Activated CD8-positive, alpha-beta T cell treated with anti-CD3 and anti-CD28 coated beads, Interleukin-2, amount 10 ng/mL, durations not matched to agents 7 days and 5 days (primary cell): ENCODE measurements around the gene SALL2. TPM values are rescaled to one million over a fixed set of nuclear protein-coding genes. Genes with fewer than 3 reads are reported as not detected.

ENCODE experiments used
- ATAC-seq: fragments of 150-1000 bp; cut with Tn5 transposase; one replicate; pipeline ENCODE4 v1.10.0; 2021; ENCODE audit warnings: moderate library complexity
- CTCF ChIA-PET: fragments of 350-600 bp; sonication (Branson Sonifier 250); formaldehyde crosslinking; loops from one replicate; lab custom pipeline; 2021; ENCODE audit warnings: antibody characterized with exemption; lab: Charles Lee
- POLR2A ChIA-PET: fragments of 350-600 bp; sonication (Branson Sonifier 250); formaldehyde crosslinking; loops from one replicate; lab custom pipeline; 2021; ENCODE audit warnings: antibody characterized with exemption; lab: Charles Lee
- DNase-seq: peaks from one replicate; pipeline ENCODE4 v3.0.0-alpha.2; 2020
- H3K27ac Mint-ChIP-seq: one replicate; pipeline ENCODE4 v1.8.0; 2021; ENCODE audit warnings: mild to moderate bottlenecking, mixed read lengths
- H3K27me3 Mint-ChIP-seq: one replicate; pipeline ENCODE4 v1.8.0; 2021; ENCODE audit warnings: low read depth, mixed read lengths
- H3K36me3 Mint-ChIP-seq: one replicate; pipeline ENCODE4 v1.8.0; 2021; ENCODE audit warnings: low read depth, mixed read lengths
- H3K4me1 Mint-ChIP-seq: one replicate; pipeline ENCODE4 v1.8.0; 2021; ENCODE audit warnings: low read depth, mixed read lengths
- H3K4me3 Mint-ChIP-seq: one replicate; pipeline ENCODE4 v1.8.0; 2021; ENCODE audit warnings: mild to moderate bottlenecking, mixed read lengths
- H3K9me3 Mint-ChIP-seq: one replicate; pipeline ENCODE4 v1.8.0; 2022; ENCODE audit warnings: mixed read lengths; ENCODE audit not compliant: insufficient read depth
- total RNA-seq, 2 experiments: library from RNA; stranded (reverse); gene quantifications; one replicate each; pipeline ENCODE4 v1.2.3, GENCODE V29; 2021

The SALL2 gene
- total RNA-seq, 2 experiments from 2014 or later = 1.9 to 2.0 TPM

DNA sequence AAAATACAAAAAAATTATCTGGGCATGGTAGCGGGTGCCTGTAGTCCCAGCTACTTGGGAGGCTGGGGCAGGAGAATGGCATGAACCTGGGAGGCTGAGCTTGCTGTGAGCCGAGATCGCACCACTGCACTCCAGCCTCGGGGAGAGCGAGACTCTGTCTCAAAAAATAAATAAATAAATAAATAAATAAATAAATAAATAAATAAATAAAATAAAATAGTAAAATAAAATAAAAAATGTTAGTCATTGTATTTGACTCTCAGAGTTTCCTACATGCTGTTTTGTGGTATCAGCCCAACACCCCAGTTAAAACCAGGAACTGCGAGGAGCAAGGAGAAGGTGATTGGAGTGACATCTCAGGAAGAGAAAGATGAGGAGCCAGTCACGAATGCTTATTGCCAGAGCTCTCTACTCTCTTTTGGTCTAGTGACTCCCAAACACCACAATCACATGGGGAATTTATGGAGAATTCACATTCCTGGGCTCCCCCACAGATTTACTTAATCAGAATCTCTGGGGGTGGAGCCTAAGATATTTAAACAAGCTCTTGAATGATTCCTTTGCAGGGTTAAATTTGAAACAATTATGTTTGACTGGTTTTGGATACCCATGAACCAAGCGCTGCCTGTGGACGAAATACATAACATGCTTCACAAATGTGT lies 15.4 kb upstream of the SALL2 start:
- POLR2A ChIA-PET = no interaction called here
- H3K4me1 Mint-ChIP-seq = peaks cover 5% of the 10 kb centered on the region
- H3K27ac Mint-ChIP-seq = no peak overlapping the region
- CTCF ChIA-PET = interaction anchor here (0.6 to 1.4 kb wide), 2 partner anchors 43 to 1453 kb away, joined by 3 read pairs; no protein-coding TSS in a partner anchor
- ATAC-seq (no peak), DNase-seq (no peak)
- H3K27me3 Mint-ChIP-seq = peaks cover 36% of the 10 kb centered on the region
- no peaks in the 10 kb centered on the region for H3K36me3 Mint-ChIP-seq
- H3K4me3 Mint-ChIP-seq = no peak overlapping the region
- H3K9me3 Mint-ChIP-seq = no peaks in the 10 kb centered on the region

DNA sequence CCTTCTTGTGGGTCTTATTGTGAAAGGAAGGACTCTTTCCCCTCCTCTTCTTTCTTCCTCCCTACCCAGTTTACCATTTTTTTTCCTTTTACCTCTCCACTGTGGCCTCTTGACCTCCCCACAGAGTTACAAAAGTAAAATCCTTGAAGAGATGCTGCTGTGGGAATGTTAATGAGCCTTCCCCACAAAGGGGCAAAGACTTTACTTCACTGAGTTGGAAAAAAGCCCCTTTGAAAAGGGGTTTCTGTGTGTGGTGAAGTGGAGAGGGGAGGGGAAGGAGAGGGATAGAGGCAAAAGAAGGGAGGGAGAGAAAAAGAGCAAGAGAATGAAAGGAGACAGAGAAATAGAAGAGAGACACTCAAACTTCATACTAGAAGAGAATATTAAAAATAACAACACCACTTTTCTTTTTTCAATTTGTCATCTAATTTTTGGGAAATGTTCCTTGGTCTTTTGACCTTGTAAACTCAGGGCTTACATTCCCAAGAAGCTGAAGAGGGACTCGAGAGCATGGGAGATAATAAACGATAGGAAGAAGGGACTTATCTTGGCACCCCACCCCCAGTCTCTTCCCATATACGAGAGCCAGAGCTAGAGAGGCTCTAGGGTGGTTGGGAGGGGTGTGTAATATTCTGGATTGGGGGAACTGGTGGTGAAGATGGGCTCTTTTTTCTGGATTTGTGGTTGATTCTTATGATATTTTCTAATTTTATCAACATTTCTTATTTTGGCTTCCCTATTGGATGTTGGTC lies 13.2 kb upstream of the SALL2 start:
- ChIA-PET CTCF (no interaction called here), POLR2A (no interaction called here)
- Mint-ChIP-seq H3K27ac (no peak overlapping the region), H3K4me1 (peaks cover 5% of the 10 kb centered on the region), H3K9me3 (no peaks in the 10 kb centered on the region), H3K4me3 (no peak overlapping the region), H3K27me3 (peaks cover 52% of the 10 kb centered on the region), H3K36me3 (no peaks in the 10 kb centered on the region)
- no peak for DNase-seq
- ATAC-seq = no peak

DNA sequence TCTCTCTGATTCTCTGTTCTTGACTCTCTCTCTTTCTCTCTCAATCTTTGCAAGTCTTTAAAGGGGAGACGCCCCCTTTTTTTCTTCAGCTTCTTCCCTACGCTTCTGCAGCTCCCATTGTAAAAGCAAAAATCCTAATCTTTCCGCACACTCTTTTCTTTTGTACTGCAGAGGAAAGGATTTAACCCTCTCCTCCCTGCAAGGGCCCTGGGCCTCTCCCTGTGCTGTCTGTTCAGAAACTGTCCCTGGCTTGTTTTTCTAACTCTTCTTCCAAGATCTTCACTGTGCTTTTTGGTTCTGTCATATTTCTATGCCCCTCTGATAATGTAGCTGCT lies 10.9 kb upstream of the SALL2 start:
- POLR2A ChIA-PET = no interaction called here
- no peak for ATAC-seq
- no peak overlapping the region for H3K4me3 Mint-ChIP-seq
- H3K27ac Mint-ChIP-seq = no peak overlapping the region
- no peaks in the 10 kb centered on the region for H3K36me3 Mint-ChIP-seq
- no peaks in the 10 kb centered on the region for H3K9me3 Mint-ChIP-seq
- CTCF ChIA-PET = interaction anchor here (3.5 kb wide), 1 partner anchor 39 kb away, joined by 13 read pairs; no protein-coding TSS in a partner anchor
- peaks cover 5% of the 10 kb centered on the region for H3K4me1 Mint-ChIP-seq
- DNase-seq = no peak
- H3K27me3 Mint-ChIP-seq = peaks cover 55% of the 10 kb centered on the region

DNA sequence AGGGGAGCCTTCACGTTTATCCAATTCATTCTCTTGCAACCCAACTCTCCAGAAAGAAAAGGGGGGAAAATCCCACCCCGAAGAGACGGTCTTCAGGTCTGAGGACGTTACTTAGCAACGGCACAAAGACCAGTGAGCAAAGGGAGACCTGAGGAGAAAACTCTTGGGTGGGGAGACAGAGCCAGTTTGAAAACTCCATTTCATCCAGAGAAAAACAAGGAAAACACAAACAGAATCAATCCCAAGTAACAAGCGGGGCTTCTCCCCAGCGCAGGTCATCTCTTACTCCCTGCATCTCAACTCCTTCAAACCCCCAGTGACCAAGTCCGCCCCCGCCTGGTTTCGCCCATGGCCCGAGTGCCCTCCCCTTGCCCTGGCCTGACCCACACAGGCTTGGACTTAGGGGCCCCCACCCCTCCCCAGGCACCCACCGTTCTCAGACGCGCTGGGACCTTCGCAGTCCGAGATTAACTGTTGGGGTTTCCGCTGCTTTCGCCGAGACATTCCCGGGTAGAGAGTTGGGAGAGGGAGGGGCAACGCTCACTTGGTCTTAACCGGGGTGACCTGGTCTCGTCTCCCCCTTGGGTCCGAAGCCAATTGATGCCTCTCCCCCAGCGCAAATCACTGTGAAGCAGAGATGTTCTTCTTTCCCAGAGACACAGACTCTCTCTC lies 10.4 kb upstream of the SALL2 start:
- H3K27ac Mint-ChIP-seq = no peak overlapping the region
- peaks cover 5% of the 10 kb centered on the region for H3K4me1 Mint-ChIP-seq
- no peak for DNase-seq
- H3K4me3 Mint-ChIP-seq = no peak overlapping the region
- H3K9me3 Mint-ChIP-seq = no peaks in the 10 kb centered on the region
- peaks cover 56% of the 10 kb centered on the region for H3K27me3 Mint-ChIP-seq
- no peak for ATAC-seq
- no peaks in the 10 kb centered on the region for H3K36me3 Mint-ChIP-seq
- POLR2A ChIA-PET = no interaction called here
- CTCF ChIA-PET = interaction anchor here (3.5 kb wide), 1 partner anchor 38 kb away, joined by 13 read pairs; no protein-coding TSS in a partner anchor

DNA sequence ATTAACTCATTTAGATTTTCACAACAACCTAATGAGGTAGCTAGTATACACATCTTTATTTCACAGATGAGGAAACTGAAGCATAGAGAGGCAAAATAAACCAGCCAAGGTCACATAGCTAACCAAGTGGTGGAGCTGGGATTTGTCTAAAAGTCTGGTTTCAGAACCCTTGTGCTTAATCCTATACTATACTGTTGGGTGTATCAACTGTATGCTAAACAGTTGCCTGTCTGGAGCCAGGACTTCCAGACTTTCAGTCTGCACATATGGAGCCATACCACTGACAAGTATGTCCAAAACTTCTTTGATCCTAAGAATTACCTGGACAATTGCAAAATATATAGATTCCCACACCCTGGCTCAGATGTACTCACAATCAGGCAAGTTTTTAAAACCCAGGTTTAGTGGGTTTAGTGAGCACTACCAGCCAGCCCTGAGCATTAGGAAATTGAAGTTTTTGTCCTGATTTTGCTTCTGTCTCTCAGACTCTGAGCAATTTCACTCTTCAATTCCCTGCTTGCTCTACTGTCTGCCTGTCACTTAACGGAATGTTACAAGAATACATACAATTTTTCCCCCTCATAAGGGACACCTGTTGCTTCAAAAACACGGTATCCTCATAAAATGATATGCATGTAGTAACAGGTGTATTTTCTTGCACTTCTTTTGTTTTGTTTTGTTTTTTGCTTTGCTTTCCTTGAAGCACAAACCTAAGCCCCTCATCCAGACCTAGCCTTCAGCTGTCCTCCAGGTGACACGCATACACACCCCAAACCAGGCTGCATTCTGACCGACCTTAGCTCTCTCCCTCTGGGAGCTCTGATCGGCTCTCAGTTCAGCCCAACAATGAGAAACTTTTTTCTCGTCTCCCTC lies 9.6 kb upstream of the SALL2 start:
- no peaks in the 10 kb centered on the region for H3K36me3 Mint-ChIP-seq
- ChIA-PET CTCF (interaction anchor here (3.5 kb wide), 1 partner anchor 37 kb away, joined by 13 read pairs; no protein-coding TSS in a partner anchor), POLR2A (no interaction called here)
- no peak for DNase-seq
- no peaks in the 10 kb centered on the region for H3K9me3 Mint-ChIP-seq
- peaks cover 56% of the 10 kb centered on the region for H3K27me3 Mint-ChIP-seq
- no peak overlapping the region for H3K27ac Mint-ChIP-seq
- H3K4me3 Mint-ChIP-seq = no peak overlapping the region
- H3K4me1 Mint-ChIP-seq = peaks cover 5% of the 10 kb centered on the region
- ATAC-seq = no peak

DNA sequence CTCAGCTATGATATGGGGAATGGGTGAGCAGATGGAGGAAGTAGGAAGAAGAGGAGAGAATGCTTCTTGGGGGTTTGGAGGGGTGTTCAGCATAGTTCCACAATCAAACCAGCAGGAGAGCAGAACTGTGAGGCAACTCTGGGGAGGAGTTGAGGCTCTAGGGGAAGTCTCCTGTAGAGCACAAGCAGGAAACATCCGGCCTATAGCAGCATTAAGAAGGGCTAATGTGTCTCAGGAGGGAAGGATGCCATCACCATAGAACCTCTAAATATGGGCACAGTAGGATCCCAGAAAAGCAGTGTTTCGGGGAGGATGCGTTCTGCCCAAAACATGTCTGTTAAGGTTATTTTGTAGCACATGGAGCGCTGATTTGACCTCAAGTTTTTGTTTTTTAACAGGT lies 8.4 kb upstream of the SALL2 start:
- POLR2A ChIA-PET = no interaction called here
- Mint-ChIP-seq H3K4me3 (no peak overlapping the region), H3K27ac (no peak overlapping the region), H3K36me3 (no peaks in the 10 kb centered on the region), H3K27me3 (peaks cover 56% of the 10 kb centered on the region), H3K4me1 (peaks cover 5% of the 10 kb centered on the region), H3K9me3 (no peaks in the 10 kb centered on the region)
- DNase-seq (no peak), ATAC-seq (peak; percentile 44)
- CTCF ChIA-PET = interaction anchor here (1.0 to 1.1 kb wide), 2 partner anchors 21 to 36 kb away, joined by 3 to 11 read pairs; no protein-coding TSS in a partner anchor

DNA sequence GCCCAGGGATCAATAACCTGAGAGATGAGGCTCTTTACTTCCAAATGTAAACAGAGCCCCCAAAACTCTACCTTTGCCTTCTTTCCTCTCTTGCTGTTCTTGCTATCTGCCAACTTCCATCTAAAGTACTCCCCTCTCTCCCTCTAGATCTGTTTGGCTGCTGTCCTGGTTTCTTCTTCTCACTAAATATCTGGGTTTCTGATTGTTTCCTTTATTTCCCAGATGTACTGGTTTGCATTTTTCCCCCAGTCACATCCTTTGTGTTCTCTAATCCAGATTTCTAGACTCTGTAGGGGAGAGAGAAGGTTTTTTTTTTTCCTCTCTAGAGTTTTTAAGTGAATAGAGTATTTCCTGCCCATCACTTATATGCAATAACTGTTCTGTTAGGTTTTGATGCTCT lies 7.1 kb upstream of the SALL2 start:
- no peak for DNase-seq
- no peaks in the 10 kb centered on the region for H3K36me3 Mint-ChIP-seq
- no peaks in the 10 kb centered on the region for H3K9me3 Mint-ChIP-seq
- ChIA-PET CTCF (no interaction called here), POLR2A (no interaction called here)
- no peak for ATAC-seq
- H3K4me3 Mint-ChIP-seq = no peak overlapping the region
- H3K27me3 Mint-ChIP-seq = peaks cover 43% of the 10 kb centered on the region
- no peak overlapping the region for H3K27ac Mint-ChIP-seq
- H3K4me1 Mint-ChIP-seq = peaks cover 5% of the 10 kb centered on the region

DNA sequence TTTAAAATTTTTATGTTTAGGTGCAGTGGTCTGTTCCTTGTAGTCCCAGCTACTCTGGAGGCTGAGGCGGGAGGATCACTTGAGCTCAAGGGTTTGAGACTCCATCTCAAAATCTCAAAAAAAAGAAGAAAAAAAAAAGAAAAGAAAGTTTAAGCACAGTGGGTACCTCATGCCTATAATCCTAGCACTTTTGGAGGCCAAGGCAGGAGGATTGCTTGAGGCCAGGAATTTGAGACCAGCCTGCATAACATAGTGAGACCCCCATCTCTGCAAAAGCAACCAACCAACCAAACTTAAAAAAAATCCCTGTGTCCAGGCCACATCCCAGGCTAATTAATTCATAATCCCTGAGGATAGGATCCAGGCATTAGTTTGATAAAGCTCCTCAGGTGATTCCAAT lies 3.4 kb upstream of the SALL2 start:
- DNase-seq = no peak
- H3K36me3 Mint-ChIP-seq = no peaks in the 10 kb centered on the region
- H3K27me3 Mint-ChIP-seq = peaks cover 16% of the 10 kb centered on the region
- no peak for ATAC-seq
- H3K4me3 Mint-ChIP-seq = no peak overlapping the region
- ChIA-PET POLR2A (no interaction called here), CTCF (no interaction called here)
- peaks cover 16% of the 10 kb centered on the region for H3K4me1 Mint-ChIP-seq
- no peaks in the 10 kb centered on the region for H3K9me3 Mint-ChIP-seq
- no peak overlapping the region for H3K27ac Mint-ChIP-seq

DNA sequence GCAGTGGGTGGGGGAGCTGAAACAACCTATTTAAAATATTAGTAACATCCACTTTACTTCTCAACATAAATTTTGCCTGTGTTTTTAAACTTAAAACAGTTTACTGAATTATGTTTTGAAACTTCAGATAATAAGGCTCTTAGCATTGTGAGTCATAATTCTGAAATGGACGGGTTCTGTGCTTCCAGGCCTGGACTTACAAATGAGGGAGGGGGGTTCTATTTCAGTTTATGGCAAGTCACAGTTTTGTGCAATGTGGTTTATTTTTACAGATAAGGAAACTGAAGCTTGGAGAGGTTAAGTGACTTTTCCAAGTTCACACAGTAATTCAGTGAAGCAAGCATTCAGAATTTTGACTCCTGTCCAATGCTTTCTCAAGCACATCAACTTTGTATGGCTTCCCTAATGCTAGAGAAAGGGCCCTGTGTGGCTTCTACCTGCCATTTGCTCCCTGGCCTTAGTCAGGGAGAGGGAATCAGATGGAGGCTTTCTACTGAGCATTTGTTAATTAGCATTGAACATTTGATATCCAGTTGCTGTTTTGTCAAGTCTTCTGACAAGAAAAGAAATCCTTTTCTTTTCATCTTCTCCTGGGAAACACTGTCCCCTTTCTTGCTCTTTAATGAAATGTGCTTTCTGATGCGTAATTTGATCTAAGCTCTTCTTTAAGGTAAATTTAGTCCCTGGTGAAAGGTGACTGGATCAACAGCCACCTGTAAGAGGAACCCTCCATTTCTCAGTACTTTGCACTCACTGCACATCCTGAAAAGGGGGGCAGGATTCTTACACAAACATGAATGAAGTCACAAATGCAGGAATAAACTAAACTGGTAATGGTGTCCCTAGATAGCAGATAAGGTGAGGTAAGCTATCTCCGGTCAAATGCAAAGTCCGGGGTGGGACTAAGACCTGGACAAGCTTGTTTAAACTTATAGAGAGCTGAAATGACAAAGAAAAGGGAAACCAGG lies 2.5 kb upstream of the SALL2 start:
- ATAC-seq (no peak), DNase-seq (no peak)
- Mint-ChIP-seq H3K9me3 (no peaks in the 10 kb centered on the region), H3K36me3 (no peaks in the 10 kb centered on the region), H3K4me1 (peaks cover 17% of the 10 kb centered on the region), H3K4me3 (no peak overlapping the region), H3K27ac (no peak overlapping the region), H3K27me3 (peaks cover 10% of the 10 kb centered on the region)
- ChIA-PET CTCF (interaction anchor here (1.1 to 3.9 kb wide), 3 partner anchors 28 to 51 kb away, joined by 3 to 33 read pairs (median 4); no protein-coding TSS in a partner anchor), POLR2A (interaction anchor here (0.6 kb wide), 1 partner anchor 30 kb away, joined by 3 read pairs; no protein-coding TSS in a partner anchor)

DNA sequence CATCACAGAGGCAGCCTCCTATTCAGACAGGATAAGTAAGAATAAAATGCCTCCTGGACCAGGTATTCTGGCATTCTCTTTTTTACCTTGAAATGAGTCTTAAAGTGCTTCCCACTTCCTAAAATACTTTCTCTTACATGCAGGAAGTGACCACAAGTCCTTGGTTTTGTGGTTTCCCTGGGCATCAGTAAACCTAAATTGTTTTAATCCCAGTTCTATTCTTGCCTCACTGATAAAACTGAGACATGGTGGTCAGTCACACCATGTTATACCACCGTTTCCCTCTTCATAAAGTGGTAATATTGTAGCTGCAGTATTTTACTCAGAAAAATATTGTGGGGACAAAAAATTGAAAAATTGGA lies 1.2 kb upstream of the SALL2 start:
- CTCF ChIA-PET = interaction anchor here (1.1 to 3.9 kb wide), 5 partner anchors 29 to 72 kb away, joined by 3 to 33 read pairs (median 3); partner anchors contain the start of gene CHD8
- no peak overlapping the region for H3K27ac Mint-ChIP-seq
- peak overlapping the region; percentile 15 for H3K4me3 Mint-ChIP-seq
- H3K36me3 Mint-ChIP-seq = no peaks in the 10 kb centered on the region
- ATAC-seq (no peak), DNase-seq (no peak)
- H3K27me3 Mint-ChIP-seq = peaks cover 8% of the 10 kb centered on the region
- H3K9me3 Mint-ChIP-seq = no peaks in the 10 kb centered on the region
- POLR2A ChIA-PET = interaction anchor here (1.2 kb wide), 1 partner anchor 19 kb away, joined by 4 read pairs; no protein-coding TSS in a partner anchor
- H3K4me1 Mint-ChIP-seq = peaks cover 17% of the 10 kb centered on the region
